ENCODE data around the gene SPC25.

DNA sequence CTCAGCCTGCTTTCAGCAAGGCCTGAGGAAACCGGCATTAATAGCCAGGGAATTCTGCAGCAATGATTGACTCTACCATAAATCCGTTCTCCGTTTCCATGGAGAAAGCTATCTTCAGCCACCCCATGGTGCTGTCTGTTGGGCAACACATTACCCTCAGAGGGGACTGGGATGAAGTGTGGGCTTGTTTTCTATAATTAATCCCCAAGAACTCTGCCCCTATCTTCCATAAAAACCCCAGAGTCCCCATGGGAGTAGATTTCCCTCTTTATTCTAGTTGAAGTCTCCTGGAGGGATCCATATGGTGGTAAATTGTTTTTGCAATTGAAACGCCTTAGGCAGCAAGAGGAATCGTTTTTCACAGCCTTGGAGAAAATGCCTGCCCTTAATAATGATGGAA, 20.1 kb upstream of the SPC25 start:
- TF ChIP-seq, protein P1, sequence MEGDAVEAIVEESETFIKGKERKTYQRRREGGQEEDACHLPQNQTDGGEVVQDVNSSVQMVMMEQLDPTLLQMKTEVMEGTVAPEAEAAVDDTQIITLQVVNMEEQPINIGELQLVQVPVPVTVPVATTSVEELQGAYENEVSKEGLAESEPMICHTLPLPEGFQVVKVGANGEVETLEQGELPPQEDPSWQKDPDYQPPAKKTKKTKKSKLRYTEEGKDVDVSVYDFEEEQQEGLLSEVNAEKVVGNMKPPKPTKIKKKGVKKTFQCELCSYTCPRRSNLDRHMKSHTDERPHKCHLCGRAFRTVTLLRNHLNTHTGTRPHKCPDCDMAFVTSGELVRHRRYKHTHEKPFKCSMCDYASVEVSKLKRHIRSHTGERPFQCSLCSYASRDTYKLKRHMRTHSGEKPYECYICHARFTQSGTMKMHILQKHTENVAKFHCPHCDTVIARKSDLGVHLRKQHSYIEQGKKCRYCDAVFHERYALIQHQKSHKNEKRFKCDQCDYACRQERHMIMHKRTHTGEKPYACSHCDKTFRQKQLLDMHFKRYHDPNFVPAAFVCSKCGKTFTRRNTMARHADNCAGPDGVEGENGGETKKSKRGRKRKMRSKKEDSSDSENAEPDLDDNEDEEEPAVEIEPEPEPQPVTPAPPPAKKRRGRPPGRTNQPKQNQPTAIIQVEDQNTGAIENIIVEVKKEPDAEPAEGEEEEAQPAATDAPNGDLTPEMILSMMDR (IDR thresholded peaks at IDR 0.05; ENCODE audit: low read depth, low read length): no peak
- no peak for TF ChIP-seq EZH2phosphoT487 (IDR thresholded peaks at IDR 0.05; ENCODE audit: low read depth)
